ENCODE measurements around the gene COL4A1. TPM values are rescaled to one million over a fixed set of nuclear protein-coding genes. Genes with fewer than 3 reads are reported as not detected.

Gene COL4A1
- total RNA-seq, 1 donor from 2014 or later, result 107 TPM

DNA sequence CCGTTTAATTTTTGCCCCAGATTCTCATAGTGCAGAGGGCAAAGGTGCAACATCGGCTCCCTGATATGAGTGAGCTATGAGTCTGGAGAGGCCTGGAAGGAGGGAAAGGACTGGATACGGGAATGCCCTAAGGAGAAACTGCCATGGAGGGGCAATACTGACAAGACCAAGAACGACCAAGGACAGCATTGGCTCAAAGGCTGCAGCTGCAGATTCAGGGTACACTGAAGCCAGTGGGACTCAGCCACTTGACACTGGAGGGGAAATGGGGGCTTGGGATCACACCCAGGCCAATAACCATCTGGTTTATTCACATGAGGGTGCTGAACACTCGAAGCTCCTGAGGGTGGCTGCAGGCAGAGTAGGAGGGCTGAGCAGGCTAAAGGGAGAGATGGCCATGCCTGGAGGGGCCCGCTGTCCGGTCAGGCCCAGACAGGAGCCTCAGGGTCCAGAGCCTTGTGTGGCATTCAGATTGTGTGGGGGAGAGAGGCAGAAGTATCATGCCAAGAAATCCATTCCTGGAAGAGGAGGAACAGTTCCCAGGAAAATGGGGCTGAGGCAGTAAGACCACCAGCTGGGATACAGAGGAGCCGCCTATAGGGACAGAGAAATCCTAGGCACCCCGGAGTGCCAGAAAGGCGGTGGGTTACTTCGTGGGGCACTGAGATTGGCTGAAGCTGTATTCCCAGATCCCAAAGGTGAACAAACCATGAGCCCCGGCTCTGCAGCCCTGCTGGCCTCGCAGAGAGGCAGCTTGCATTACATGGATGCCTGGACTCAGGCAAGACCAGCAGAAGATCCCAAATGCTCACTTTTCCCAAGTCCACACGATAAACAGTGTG lies 20.7 kb downstream of the COL4A1 start:
- intact Hi-C loops (cut with DNase I), result no loop called here
- ATAC-seq (ENCODE audit: poor library complexity) (no peak), DNase-seq (no peak)

DNA sequence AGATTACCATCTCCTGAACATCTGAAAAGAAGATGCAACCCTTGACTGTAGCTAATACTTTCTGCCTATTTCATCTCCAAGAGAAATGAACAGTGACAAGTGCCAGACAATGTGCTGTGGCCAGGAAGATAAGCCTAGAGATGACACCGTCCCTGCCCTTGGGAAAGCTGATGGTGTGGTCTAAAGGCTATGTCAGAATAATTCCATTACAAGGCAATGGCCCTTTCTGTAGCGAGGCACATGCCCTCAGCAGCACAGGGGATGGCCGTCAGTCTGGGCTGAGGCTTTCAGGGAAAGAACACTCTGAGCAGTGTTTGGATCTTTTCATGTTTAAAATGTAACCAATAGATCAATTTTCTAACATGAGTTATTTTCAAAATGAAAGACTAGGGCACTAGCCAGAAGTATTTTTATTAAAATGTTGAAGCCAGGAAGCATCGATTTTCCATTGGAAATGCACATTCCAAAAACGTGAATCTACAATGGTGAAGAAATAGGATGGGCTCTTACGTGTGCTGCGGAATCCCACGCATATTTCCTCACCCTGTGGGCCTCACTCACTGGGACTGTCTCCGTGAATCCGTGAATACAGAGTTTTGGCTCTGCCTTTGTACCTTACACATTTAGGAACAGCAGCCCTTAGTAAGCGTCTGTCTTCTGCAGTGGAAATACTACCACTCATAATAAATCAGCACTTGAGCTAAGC lies 22.0 kb downstream of the COL4A1 start:
- ATAC-seq (ENCODE audit: poor library complexity), result no peak
- intact Hi-C loops (cut with DNase I), result no loop called here
- no peak for DNase-seq

DNA sequence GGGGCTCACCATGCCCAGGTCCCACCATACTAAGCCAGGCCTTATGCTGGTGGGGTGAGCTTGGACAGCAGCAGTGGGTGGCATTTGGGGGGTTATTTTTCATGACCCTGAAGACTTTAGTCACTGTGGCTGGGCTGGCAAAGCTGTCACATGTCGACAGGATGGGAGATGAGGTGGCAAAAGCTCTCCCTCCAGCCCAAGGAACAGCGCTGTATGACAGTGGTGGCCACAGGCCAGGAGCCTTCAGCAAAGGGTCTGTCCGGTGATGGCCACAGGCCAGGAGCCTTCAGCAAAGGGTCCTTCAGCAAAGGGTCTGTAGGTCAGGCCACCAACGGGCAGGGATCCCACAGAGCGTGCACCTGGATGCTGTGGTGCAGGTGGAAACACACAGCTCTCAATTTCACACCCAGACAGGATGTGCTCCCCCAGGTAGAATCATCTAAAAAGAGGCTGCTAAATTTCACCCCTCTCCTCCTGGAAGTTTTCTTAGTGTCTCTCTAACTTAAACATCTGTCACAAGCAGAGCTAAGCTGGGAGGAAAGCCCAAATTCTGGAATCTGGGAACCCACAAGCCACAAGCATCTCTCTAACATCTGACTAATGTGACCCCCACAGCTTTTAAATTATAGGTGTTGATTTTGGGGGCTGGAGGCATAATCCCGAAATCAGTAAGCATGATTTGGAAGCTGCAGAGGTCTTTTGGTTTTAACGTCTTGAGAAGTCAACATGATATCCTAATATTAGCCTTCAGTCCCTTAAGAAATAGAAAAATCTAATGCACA lies 23.0 kb downstream of the COL4A1 start:
- DNase-seq (no peak), ATAC-seq (ENCODE audit: poor library complexity) (no peak)
- intact Hi-C loops (cut with DNase I), result no loop called here

DNA sequence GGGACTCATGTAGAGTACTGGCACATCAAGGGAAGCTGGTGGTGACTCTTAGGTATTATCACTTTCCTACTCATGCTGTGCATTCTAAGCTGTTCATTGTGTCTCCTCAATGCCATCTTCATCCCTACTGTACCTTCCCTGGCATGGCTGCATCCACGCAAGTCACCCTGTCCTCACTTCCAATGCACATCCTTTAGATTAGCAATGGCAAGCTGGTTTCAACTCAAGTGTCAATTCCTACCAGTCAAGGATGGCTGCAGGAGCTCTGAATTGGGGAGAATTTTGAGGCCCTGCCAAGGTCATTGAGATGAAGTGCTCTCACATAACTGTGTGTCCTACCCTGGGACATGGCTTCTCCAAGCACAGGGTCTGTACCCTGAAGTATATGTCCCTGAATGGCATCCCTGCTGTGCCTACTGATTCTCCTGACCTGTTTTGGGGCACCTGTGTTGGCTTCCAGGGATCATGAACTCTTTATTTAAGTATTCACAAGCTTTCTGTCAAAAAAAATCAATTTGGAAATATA lies 24.6 kb downstream of the COL4A1 start:
- DNase-seq, result no peak
- ATAC-seq (ENCODE audit: poor library complexity), result no peak
- intact Hi-C loops (cut with DNase I), result no loop called here

DNA sequence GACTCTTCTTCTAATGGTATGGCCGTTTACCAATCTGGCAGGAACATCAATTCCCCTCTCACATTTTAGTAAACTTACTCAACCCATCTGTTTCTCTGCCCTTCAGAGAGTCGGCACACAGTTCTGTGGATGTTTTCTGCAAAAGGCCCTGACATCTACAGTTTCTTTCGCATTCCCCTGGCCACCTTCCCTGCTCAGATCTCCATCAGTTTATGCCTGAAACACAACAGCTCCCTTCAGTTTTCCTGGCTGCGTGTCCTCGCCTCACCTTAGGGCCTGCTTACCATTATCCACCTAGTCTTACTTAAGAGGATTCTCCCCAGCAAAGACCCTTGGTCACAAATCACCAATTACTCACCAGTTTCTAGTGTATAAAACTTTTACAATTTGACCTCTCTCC lies 25.2 kb downstream of the COL4A1 start:
- no peak for ATAC-seq (ENCODE audit: poor library complexity)
- intact Hi-C loops (cut with DNase I), result no loop called here
- no peak for DNase-seq

DNA sequence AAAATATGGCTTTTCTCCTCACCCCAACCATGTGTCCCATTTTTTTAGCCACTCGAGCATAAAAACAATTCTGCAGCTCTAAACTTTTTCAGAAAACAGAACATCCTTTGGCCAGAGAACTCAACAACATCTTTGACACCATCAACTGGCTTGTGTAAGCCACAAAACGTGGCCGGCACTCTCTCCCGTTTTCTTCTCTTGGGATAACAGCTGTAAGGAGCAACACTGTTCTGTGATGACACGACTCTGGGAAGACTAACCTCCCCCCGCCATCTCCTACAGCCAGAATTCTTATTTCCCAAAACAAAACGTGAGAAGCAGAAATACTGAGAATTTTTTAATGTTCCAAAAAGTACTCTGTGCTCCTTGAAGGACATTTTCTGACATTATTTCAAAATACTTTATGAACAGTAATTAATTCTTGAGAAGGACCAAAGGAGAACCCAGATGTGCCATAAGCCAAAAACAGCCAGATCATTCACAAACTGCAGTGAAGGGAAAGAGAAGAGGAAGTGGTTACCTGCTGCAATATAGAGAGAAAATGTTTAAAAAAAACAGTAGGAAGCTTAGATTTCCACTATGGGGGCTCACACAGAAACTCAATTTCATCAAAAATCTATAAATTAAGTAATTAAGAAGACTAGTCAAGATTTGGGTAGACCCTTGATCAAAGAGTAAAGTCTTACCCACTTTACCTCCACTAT lies 25.8 kb downstream of the COL4A1 start:
- DNase-seq (peak; percentile 78), ATAC-seq (ENCODE audit: poor library complexity) (peak; percentile 81)
- intact Hi-C loops (cut with DNase I), result no loop called here

DNA sequence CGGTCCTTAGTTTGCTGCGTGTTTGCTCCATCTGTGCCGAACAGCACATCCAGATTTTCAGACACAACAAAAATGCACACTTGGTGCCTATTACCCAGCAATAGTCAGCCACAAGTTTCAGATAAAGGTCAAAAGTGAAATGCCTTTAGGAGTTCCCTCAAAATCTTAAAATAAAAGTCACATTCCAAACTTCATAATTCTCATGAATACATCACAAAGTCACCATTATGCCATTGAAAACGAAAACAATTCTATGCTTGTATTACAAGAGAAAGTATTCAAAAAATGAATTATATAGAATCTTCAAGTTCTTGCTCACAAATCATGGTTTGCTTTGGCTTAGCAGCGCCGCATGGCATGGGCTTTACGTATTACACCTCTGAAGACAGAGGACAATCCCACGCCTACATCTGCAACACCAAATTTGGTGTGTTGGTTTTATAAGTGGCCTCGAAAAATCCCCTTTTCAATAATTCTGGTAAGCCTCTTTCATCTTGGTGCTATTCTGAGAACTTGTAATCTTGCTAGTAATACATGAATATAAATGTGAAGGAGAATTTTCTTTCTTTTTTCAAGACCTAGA lies 26.6 kb downstream of the COL4A1 start:
- DNase-seq (no peak), ATAC-seq (ENCODE audit: poor library complexity) (no peak)
- intact Hi-C loops (cut with DNase I), result no loop called here

DNA sequence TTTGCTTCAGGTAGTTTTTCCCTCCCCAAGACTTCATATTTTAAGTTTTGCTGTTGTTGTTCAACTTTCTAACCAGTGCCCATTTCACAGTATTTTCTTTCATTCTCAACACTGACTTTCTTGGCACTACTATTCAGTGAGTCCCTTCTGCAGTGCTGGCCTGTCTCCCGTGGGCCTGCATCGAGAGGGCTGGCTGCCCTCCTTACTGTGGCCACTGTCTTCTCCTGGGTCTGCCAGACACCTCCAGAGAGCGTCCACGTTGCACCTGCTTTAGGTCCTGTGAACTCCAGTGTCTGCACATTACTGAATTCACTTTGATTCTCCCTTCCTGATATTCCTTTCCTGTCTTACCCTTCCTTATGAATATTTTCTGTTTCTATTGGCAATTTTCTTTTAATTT lies 27.3 kb downstream of the COL4A1 start:
- intact Hi-C loops (cut with DNase I), result no loop called here
- DNase-seq, result no peak
- ATAC-seq (ENCODE audit: poor library complexity), result no peak

DNA sequence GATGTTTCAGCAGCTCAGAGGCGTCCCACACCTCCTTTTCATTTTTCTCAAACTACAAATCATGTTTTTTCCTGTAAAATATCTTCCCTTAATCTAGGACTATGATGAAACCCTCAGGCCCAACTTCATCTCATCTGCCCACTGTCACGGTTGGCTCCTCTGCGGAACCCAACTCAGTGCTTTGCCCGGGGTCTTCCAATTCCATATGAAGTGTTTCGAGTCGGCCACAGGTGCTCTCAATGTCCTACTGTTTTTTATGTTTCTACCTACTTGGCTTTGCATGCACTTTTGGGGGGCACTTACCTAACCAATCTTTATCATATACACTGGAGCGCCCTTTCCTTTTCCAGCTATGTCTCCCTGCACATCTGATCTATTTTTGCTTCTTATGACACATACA lies 28.1 kb downstream of the COL4A1 start:
- intact Hi-C loops (cut with DNase I), result no loop called here
- DNase-seq, result no peak
- no peak for ATAC-seq (ENCODE audit: poor library complexity)

DNA sequence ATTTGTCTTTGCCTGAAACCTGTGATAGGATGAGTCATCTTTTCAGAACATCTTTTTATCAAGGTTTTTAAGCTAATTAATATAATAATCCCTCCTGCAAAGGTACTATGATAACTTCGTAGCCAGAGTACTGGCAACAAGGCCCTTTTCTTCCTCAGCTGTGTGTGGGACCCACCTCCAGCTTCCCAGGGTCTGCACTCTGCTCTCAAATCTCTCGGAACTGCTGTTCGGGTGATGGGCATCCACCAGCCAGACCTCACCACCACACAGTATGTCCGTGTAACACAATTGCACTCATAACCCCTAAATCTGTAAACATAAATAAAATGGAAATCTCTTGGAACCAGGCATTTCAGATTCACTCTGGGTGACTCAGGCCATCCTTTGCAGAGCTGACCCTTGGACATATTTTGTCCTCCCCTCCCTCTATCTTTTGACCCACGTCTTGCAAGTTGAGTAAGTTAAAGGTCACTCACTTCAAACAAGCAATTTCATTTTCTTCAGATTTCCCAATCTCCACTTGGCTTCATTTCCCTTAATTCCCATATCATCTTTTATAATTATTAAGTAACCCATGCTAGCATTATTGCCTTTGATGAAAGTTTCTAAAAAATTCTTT lies 29.5 kb downstream of the COL4A1 start:
- ATAC-seq (ENCODE audit: poor library complexity) (peak; percentile 22), DNase-seq (no peak)
- intact Hi-C loops (cut with DNase I), result no loop called here

DNA sequence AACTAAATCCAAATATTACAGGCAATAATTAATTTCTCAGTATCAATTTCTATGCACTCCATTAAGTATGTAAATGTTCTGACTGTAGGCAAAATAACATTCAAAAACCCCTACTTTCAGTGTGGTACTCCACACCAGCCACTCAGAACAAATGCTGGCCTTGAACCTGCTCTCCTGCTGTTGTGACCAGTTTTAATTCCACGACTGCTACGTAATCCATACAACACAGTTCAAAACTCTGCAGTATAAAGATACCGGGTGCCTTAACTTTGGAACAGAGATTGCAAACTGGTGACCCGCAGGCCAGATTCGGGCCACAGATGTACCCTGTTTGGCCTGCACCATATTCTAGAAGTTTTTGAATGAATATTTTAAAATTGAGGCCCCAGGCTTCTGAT lies 30.4 kb downstream of the COL4A1 start:
- intact Hi-C loops (cut with DNase I), result no loop called here
- ATAC-seq (ENCODE audit: poor library complexity) (peak; percentile 20), DNase-seq (no peak)

DNA sequence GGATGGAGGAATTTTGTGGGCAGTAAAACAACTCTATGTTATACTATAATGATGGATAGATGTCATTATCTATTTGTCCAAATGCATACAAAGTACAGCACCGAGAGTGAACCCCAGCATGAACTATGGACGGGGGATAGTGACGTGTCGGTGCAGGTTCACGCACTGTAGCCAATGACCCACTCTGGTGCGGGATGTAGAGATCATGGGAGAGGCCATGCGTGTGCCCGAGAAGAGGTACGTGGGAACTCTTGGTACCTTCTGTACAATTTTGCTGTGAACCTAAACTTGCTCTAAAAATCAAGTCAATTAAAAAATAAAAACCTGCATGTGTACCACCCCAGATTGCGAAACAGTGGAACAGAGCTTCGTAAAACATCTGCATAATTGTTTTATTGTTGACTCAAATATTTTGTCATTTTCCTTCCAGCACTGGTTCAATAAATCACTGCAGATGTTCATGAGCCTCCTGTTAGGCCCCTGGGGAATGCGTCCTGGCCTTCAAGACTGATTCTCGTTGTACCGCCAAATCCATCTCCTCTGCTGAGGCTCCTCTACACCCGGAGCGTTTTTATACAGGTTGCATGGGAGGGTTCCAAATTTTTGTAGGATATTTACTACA lies 30.9 kb downstream of the COL4A1 start:
- intact Hi-C loops (cut with DNase I), result no loop called here
- peak; percentile 59 for DNase-seq
- ATAC-seq (ENCODE audit: poor library complexity), result peak; percentile 64

DNA sequence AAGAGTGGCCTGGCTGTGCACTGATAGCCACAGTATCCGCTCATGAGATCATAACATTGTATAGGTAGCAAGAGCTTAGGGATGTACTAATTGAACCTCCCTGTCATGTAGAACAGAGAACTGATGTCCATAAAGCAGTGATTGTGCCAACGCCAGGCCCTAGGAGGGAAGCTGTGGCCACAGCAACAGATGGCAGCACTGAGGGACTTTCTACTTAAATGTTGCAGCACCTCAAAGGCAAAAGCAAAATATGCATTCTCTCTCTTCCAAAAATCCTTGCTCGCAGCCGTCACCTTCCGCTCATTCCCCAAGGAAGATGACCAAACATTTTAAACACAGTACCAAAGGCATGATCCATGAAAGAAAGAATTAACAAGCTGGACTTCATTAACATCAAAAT lies 32.3 kb downstream of the COL4A1 start:
- intact Hi-C loops (cut with DNase I), result no loop called here
- DNase-seq, result no peak
- ATAC-seq (ENCODE audit: poor library complexity), result peak; percentile 40

DNA sequence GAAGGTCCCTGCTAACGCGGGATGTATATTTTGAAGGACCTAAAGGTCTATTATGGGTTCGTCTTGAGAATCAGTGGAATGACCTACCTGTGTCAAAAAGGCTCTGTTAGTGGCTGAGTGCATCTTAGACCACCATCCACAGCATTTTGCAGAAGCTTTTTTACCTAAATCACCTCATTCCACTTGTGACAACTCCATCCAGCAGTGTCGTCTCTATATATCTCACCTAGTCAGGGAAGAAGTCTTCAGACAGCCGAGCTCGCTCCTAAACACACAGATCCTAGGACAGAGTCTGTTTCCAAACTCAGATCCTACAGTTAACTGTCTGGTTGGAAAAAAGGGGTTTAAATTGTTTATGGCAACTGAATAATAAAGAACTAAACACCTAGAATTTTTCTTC lies 33.7 kb downstream of the COL4A1 start:
- no peak for ATAC-seq (ENCODE audit: poor library complexity)
- intact Hi-C loops (cut with DNase I), result no loop called here
- DNase-seq, result no peak

DNA sequence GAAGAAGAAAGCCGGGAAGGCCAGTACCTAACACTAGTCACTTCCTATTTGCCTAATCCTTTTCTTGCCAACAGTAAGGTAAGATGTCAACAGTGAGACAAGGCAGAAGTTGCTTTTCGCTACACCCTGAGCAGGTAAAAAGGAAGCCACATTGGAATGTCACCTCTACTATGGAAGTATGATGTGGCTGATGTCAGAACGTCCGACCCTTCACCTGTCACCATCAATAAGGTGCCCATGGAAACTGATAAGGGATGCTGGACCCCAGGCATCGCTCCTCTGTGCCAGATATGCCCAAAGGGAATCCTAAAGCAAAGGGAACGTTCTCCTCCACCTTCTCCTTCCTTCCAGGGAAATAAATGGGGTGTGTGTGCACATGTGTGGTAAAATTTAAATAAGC lies 34.3 kb downstream of the COL4A1 start:
- ATAC-seq (ENCODE audit: poor library complexity) (no peak), DNase-seq (no peak)
- intact Hi-C loops (cut with DNase I), result no loop called here

DNA sequence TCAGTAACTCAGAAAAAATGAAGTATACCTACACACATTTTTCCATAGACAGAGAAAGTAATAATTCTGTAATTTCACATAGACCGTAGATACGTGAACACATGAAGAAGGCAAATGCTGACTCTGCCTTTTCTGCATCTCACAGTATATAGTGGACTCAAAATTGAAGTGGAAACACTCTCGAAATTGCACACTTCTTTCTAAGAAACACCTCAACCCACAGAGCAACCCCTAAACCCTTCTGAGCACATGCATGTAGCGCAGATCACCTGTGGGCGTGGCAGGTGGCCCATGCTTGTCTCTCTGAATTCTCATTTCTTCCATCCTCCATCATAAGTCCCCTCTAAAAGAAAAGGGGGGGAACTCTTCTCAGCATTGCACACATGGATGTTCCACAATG lies 34.7 kb downstream of the COL4A1 start:
- ATAC-seq (ENCODE audit: poor library complexity) (no peak), DNase-seq (no peak)
- intact Hi-C loops (cut with DNase I), result no loop called here

DNA sequence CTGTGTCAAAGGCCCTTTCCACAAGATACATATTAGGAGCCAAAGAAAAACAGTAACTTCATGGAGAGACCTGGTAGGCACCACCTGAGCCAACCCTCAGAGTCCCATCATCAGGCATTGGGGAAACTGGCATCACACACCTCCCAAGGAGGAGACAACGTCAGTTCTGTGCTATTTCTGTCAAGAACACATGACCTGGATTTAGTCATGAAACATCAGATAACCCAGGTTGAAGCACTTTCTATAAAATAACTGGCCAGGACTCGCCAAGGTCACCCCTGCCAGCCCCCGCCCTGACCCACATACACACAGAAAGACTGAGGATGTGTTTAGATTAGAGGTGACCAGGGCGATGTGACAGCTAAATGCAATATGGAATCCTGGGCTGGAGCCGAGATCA lies 35.6 kb downstream of the COL4A1 start:
- DNase-seq, result no peak
- no peak for ATAC-seq (ENCODE audit: poor library complexity)
- intact Hi-C loops (cut with DNase I), result no loop called here

DNA sequence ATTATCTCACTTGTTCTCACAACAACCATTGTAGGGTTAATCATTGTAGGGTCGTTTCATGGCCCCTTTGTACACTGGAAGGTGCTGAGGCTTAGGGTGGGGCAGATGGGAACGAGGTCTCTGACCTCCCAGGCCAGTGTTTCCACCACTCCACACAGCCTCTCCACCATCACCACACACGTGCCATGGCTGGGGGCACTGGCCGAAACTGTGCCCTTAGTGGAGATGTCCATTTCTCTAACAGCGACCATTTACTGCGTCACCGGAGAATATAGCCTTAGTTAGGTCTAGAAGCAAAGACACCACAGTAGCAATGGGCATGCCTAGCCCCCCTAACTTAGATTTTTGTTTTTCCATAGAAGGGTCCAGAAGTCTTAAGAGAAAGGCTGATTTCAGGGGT lies 36.5 kb downstream of the COL4A1 start:
- intact Hi-C loops (cut with DNase I), result no loop called here
- DNase-seq, result no peak
- no peak for ATAC-seq (ENCODE audit: poor library complexity)

Measured in Right ventricle myocardium superior (tissue), 1 donor.